GM12878 (cell line): Measurements from ENCODE around the gene SMG9. TPM values are rescaled to one million over a fixed set of nuclear protein-coding genes. Genes with fewer than 3 reads are reported as not detected.

Experiments used
- ATAC-seq: fragments of 200-7000 bp; cut with Tn5 transposase; 3 replicates; pipeline ENCODE4 v1.9.1; 2020; ENCODE audit warnings: mild to moderate bottlenecking, moderate library complexity
- BruUV-seq: library from RNA; stranded (reverse); fragments of 400-500 nt; replicated peaks from 2 replicates; lab custom pipeline; 2021; lab: Mats Ljungman, UMichigan
- CTCF ChIA-PET: fragments of 300-600 bp; sonication (Branson Sonifier 250); formaldehyde crosslinking; extraction: SDS; loops from one replicate; lab custom pipeline; 2021; ENCODE audit warnings: inconsistent platforms; lab: Yijun Ruan, JAX
- POLR2A ChIA-PET: fragments of 350-600 bp; formaldehyde crosslinking; extraction: SDS; loops from one replicate; lab custom pipeline; 2021; ENCODE audit warnings: inconsistent platforms; lab: Charles Lee
- RAD21 ChIA-PET: fragments of 300-600 bp; sonication (Branson Sonifier 250); formaldehyde crosslinking; loops from one replicate; lab custom pipeline; 2023; ENCODE audit warnings: antibody characterized with exemption; ENCODE audit not compliant: unreplicated experiment; lab: Charles Lee
- SMC1A ChIA-PET: fragments of 300-600 bp; sonication (Branson Sonifier 250); formaldehyde crosslinking; loops from one replicate; lab custom pipeline; 2023; ENCODE audit not compliant: unreplicated experiment, uncharacterized antibody; lab: Charles Lee
- DNase-seq: peaks from one replicate; pipeline ENCODE4 v3.0.0-alpha.2; 2011; ENCODE audit warnings: low read depth, low spot score
- FAIRE-seq: peaks from 3 replicates; lab custom pipeline; 2011; peaks lifted over from hg19 to GRCh38; lab: Jason Lieb, UNC
- H2AFZ ChIP-seq: 2 replicates; pipeline ENCODE4 v1.6.0; 2011; ENCODE audit warnings: low read depth, low read length, control low read depth; ENCODE audit not compliant: control insufficient read depth
- H3K27ac ChIP-seq: 2 replicates; pipeline ENCODE4 v1.5.1; 2011; ENCODE audit warnings: control low read depth; ENCODE audit not compliant: control insufficient read depth, insufficient read depth
- H3K27me3 ChIP-seq, 2 experiments: replicated peaks in 1 of 2; 2 replicates each; pipeline versions ENCODE4 v1.6.0 to v1.6.1; 2011; ENCODE audit warnings: low read length in 1 of 2; ENCODE audit not compliant: control insufficient read depth in 2 of 2, insufficient read depth in 2 of 2
- H3K36me3 ChIP-seq, 2 experiments: 2 replicates each; pipeline ENCODE4 v1.5.1; 2011; ENCODE audit warnings: low read length in 1 of 2; ENCODE audit not compliant: control insufficient read depth in 2 of 2, insufficient read depth in 2 of 2
- H3K4me1 ChIP-seq: 2 replicates; pipeline ENCODE4 v1.6.1; 2011; ENCODE audit warnings: mild to moderate bottlenecking, low read length, moderate library complexity, mixed read lengths; ENCODE audit not compliant: control insufficient read depth, insufficient read depth
- H3K4me2 ChIP-seq: 2 replicates; pipeline ENCODE4 v1.6.0; 2011; ENCODE audit warnings: control low read depth; ENCODE audit not compliant: control insufficient read depth, insufficient read depth
- H3K4me3 ChIP-seq: fragments of 200-600 bp; sonication (generic); 2 replicates; pipeline ENCODE4 v1.5.1; 2016
- H3K79me2 ChIP-seq: 2 replicates; pipeline ENCODE4 v1.6.0; 2011; ENCODE audit warnings: low read length; ENCODE audit not compliant: control insufficient read depth, insufficient read depth
- H3K9ac ChIP-seq: 2 replicates; pipeline ENCODE4 v1.8.0; 2011; ENCODE audit warnings: low read length, control low read depth, mixed read lengths; ENCODE audit not compliant: control insufficient read depth, insufficient read depth
- H3K9me3 ChIP-seq: replicated peaks from 3 replicates; pipeline ENCODE4 v1.5.1; 2011; ENCODE audit warnings: mild to moderate bottlenecking, low read length; ENCODE audit not compliant: control insufficient read depth, insufficient read depth
- H4K20me1 ChIP-seq: 2 replicates; pipeline ENCODE4 v1.6.0; 2011; ENCODE audit not compliant: control insufficient read depth, insufficient read depth
- CBFB ChIP-seq: IDR thresholded peaks from 2 replicates; pipeline ENCODE4 v1.6.1; 2016; ENCODE audit warnings: antibody characterized with exemption, low read depth
- CHD2 ChIP-seq: IDR thresholded peaks from 2 replicates; pipeline ENCODE4 v1.6.1; 2011; ENCODE audit warnings: low read depth, low read length, improper control_type of control experiment, borderline replicate concordance
- GATAD2B ChIP-seq: fragments of 450-650 bp; conservative IDR thresholded peaks from 2 replicates; pipeline ENCODE4 v1.6.1; 2017; ENCODE audit warnings: low read depth, mild to moderate bottlenecking, moderate library complexity
- HDAC2 ChIP-seq: fragments of 200-600 bp; sonication (generic); IDR thresholded peaks from 2 replicates; pipeline ENCODE4 v1.6.1; 2017
- HDGF ChIP-seq: fragments of 450-650 bp; IDR thresholded peaks from 2 replicates; pipeline ENCODE4 v1.6.1; 2016; ENCODE audit warnings: antibody characterized with exemption
- PAX8 ChIP-seq: fragments of 450-650 bp; IDR thresholded peaks from 2 replicates; pipeline ENCODE4 v1.6.1; 2017; ENCODE audit warnings: mild to moderate bottlenecking, moderate library complexity
- RBBP5 ChIP-seq: fragments of 200-600 bp; sonication (generic); conservative IDR thresholded peaks from 2 replicates; pipeline ENCODE4 v1.6.1; 2016
- SIN3A ChIP-seq: IDR thresholded peaks from 2 replicates; pipeline ENCODE4 v1.6.1; 2012; ENCODE audit warnings: low read depth, low read length, improper control_type of control experiment
- SIX5 ChIP-seq: IDR thresholded peaks from 2 replicates; pipeline ENCODE4 v1.6.1; 2011; ENCODE audit warnings: mild to moderate bottlenecking, low read depth, low read length, moderate library complexity; ENCODE audit not compliant: severe bottlenecking
- SREBF2 ChIP-seq: IDR thresholded peaks from 2 replicates; pipeline ENCODE4 v1.6.1; 2012; ENCODE audit warnings: mild to moderate bottlenecking, low read length
- ZNF24 ChIP-seq: fragments of 450-650 bp; IDR thresholded peaks from 2 replicates; pipeline ENCODE4 v1.6.1; 2017; ENCODE audit warnings: antibody characterized with exemption, mild to moderate bottlenecking
- ZNF384 ChIP-seq: IDR thresholded peaks from 2 replicates; pipeline ENCODE4 v1.6.1; 2012; ENCODE audit warnings: low read depth, mild to moderate bottlenecking, low read length, improper control_type of control experiment, borderline replicate concordance
- ZNF622 ChIP-seq: fragments of 450-650 bp; IDR thresholded peaks from 2 replicates; pipeline ENCODE4 v1.6.1; 2017; ENCODE audit warnings: mild to moderate bottlenecking, inconsistent platforms
- WGBS: methylation state at CpG from one replicate; pipeline ENCODE4 v1.1.6; 2016; ENCODE audit warnings: low lambda C conversion rate; ENCODE audit not compliant: insufficient replicate concordance, insufficient coverage; ENCODE audit errors: missing lambda C conversion rate; 5-methylcytosine and 5-hydroxymethylcytosine counted together
- in situ Hi-C: fragments of 300-500 bp; cut with MboI; formaldehyde crosslinking; loops from 9 replicates; pipeline ENCODE4 v1.14.3; 2018; ENCODE audit warnings: mixed read lengths
- intact Hi-C: fragments of 100-400 bp; cut with micrococcal nuclease; formaldehyde crosslinking; loops from one replicate; pipeline ENCODE4 v1.14.2; 2022; ENCODE audit not compliant: unreplicated experiment
- polyA plus RNA-seq, 11 experiments: library from polyadenylated mRNA; depleted of rRNA in 4 of 11; unstranded in 6 of 11; stranded (reverse) in 5 of 11; fragments of >200 nt; fragmentation: Nextera tagmentation in 4 of 11; fragmentation: Illumina TruSeq in 1 of 11; extraction: Ambion mirVana in 4 of 11; extraction: Trizol in 1 of 11; gene quantifications; 1 replicate in 1 of 11; 2 replicates in 10 of 11; pipeline versions ENCODE4 v1.2.1 to v1.2.3, GENCODE V29; 2011 to 2016; ENCODE audit warnings: inconsistent platforms in 2 of 11, missing spikeins in 2 of 11, low read depth in 1 of 11
- total RNA-seq, 4 experiments: library from RNA; depleted of rRNA in 3 of 4; stranded (reverse); fragments of >200 nt in 3 of 4; fragmentation: Illumina TruSeq in 1 of 4; extraction: Trizol in 1 of 4; gene quantifications; 2 replicates each; pipeline versions ENCODE4 v1.2.1 to v1.2.3, GENCODE V29; 2013 to 2021
- TF ChIP-seq, protein P1 (sequence below): fragments of 450-650 bp; IDR thresholded peaks from 2 replicates; pipeline ENCODE4 v1.6.1; 2017; ENCODE audit warnings: mild to moderate bottlenecking, moderate library complexity

SMG9 gene
- total and polyA plus RNA-seq, 10 of the 15 experiments (the other 5 are each of a cell fraction or from before 2014, with no cell fraction given): 0.69 to 52.2 (median 28.1) TPM

DNA sequence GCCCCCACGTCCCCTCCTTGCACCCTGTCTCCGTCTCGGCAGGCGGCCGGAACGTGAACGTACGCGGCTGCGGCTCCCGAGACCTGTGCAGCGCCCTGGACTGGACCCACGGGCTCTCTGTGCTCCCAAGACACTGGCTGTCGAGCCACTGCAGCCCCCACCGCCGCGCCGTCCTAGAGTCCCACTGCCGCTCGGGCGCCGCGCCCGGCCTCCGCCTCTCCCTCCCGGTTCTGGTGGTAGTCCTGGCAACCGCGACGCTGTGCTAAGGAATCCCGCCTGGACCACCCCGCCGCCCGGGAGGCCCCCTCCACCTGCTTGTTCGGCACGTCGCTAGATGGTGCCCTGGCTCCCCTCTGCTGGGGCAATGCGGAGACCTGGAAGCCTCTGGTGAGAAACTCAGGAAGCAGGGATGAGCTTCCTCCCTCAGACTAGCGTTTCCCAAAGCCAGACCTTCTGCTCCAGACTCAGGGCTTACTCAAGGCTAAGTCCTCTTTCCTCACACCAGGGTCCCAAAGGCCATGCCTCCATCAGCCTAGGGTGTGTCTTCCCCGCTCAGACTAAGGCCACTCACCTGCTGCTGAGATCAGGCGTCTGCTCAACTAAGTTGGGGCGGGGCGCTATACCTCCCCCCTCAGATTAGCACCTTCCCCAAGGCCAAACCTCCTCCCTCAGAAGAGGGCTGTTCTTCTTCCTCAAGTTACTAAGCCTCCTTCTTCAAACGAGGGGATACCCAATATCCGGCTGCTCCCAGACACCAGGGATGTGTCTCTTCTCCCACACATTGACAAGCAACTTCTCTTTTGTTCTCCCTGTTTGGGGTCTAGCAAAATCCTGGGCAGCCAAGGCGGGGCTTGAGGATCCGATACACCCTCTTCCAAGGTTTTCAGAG, 55.0 kb downstream of the SMG9 start:
- TF ChIP-seq ZNF622 (no peak), GATAD2B (no peak)
- in situ Hi-C loops: no loop called here
- RAD21 ChIA-PET: interaction anchor here (1.0 kb wide), 1 partner anchor 31 kb away, joined by 3 read pairs; no protein-coding TSS in a partner anchor
- CTCF ChIA-PET: interaction anchor here (1.5 kb wide), 1 partner anchor 22 kb away, joined by 3 read pairs; no protein-coding TSS in a partner anchor
- SMC1A ChIA-PET: interaction anchor here (2.3 kb wide), 1 partner anchor 31 kb away, joined by 7 read pairs; no protein-coding TSS in a partner anchor
- FAIRE-seq (no peak), DNase-seq (no peak), ATAC-seq (no peak)
- Histone ChIP-seq H3K4me2 (no peak overlapping the region), H2AFZ (no peak overlapping the region), H3K27ac (no peak overlapping the region), H3K4me3 (no peak overlapping the region), H3K9ac (no peak overlapping the region), H3K27me3 (no peaks in the 10 kb centered on the region; a peak in 1 of 4 replicates), H3K79me2 (no peaks in the 10 kb centered on the region), H3K9me3 (peaks cover 2% of the 10 kb centered on the region; the same call in 1 of the 3 replicates), H3K36me3 (no peaks in the 10 kb centered on the region), H3K4me1 (peaks cover 13% of the 10 kb centered on the region), H4K20me1 (no peaks in the 10 kb centered on the region)
- BruUV-seq: no TSS peak
- intact Hi-C loops: no loop called here
- WGBS: 44% methylated on average over 41 of the region's 46 CpGs
- POLR2A ChIA-PET: no interaction called here

DNA sequence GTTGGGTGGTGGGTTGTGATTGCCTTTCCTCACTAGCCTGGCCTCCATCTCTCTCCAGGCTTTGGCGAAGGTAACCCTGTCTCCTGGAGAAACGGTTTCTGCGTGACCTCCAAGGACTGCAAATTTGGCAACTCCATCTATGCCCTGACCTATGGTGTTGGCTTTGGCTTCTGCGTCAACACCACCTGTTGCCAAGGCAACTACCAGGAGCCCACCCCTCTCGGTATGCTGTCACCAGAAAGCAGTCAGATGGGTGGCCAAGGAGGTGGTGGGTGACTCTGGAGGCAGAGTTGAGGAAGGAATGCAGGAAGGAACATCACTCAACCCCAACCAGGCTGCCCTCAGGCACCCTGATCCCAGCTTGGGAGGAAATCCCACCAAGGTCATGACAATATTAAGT, 57.5 kb downstream of the SMG9 start:
- H3K9ac ChIP-seq: no peak overlapping the region
- H3K27me3 ChIP-seq: no peaks in the 10 kb centered on the region; a peak in 1 of 4 replicates
- ChIA-PET RAD21 (no interaction called here), CTCF (no interaction called here), POLR2A (no interaction called here)
- ATAC-seq (no peak), DNase-seq (no peak)
- H3K4me1 ChIP-seq: peaks cover 13% of the 10 kb centered on the region
- no peak overlapping the region for H3K4me2 ChIP-seq
- H2AFZ ChIP-seq: no peak overlapping the region
- H3K4me3 ChIP-seq: no peak overlapping the region
- no peaks in the 10 kb centered on the region for H3K79me2 ChIP-seq
- TF ChIP-seq SIN3A (no peak), ZNF24 (no peak), CHD2 (no peak), PAX8 (no peak), ZNF384 (no peak), CBFB (no peak), RBBP5 (no peak), HDAC2 (no peak), SREBF2 (no peak), HDGF (no peak), SIX5 (no peak)
- TF ChIP-seq, protein P1, sequence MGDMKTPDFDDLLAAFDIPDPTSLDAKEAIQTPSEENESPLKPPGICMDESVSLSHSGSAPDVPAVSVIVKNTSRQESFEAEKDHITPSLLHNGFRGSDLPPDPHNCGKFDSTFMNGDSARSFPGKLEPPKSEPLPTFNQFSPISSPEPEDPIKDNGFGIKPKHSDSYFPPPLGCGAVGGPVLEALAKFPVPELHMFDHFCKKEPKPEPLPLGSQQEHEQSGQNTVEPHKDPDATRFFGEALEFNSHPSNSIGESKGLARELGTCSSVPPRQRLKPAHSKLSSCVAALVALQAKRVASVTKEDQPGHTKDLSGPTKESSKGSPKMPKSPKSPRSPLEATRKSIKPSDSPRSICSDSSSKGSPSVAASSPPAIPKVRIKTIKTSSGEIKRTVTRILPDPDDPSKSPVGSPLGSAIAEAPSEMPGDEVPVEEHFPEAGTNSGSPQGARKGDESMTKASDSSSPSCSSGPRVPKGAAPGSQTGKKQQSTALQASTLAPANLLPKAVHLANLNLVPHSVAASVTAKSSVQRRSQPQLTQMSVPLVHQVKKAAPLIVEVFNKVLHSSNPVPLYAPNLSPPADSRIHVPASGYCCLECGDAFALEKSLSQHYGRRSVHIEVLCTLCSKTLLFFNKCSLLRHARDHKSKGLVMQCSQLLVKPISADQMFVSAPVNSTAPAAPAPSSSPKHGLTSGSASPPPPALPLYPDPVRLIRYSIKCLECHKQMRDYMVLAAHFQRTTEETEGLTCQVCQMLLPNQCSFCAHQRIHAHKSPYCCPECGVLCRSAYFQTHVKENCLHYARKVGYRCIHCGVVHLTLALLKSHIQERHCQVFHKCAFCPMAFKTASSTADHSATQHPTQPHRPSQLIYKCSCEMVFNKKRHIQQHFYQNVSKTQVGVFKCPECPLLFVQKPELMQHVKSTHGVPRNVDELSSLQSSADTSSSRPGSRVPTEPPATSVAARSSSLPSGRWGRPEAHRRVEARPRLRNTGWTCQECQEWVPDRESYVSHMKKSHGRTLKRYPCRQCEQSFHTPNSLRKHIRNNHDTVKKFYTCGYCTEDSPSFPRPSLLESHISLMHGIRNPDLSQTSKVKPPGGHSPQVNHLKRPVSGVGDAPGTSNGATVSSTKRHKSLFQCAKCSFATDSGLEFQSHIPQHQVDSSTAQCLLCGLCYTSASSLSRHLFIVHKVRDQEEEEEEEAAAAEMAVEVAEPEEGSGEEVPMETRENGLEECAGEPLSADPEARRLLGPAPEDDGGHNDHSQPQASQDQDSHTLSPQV: no peak
- TF ChIP-seq, all 136 proteins: peak for 0
- SMC1A ChIA-PET: no interaction called here
- no peaks in the 10 kb centered on the region for H4K20me1 ChIP-seq
- no peak overlapping the region for H3K27ac ChIP-seq
- in situ Hi-C loops (no loop called here), intact Hi-C loops (no loop called here)
- BruUV-seq: no TSS peak
- H3K9me3 ChIP-seq: peaks cover 2% of the 10 kb centered on the region; the same call in 1 of the 3 replicates
- FAIRE-seq: no peak
- WGBS: 42% methylated on average over 5 of the region's 5 CpGs
- H3K36me3 ChIP-seq: no peaks in the 10 kb centered on the region
